Raji (cell line): ENCODE data around the gene POLR3GL.

Source experiments
- POLR2A ChIP-seq: IDR thresholded peaks from 2 replicates; pipeline ENCODE4 v1.6.1; 2011; ENCODE audit warnings: low read depth, low read length, control low read depth; ENCODE audit not compliant: insufficient read depth

POLR3GL gene

GRCh38 chr1:146007489-146008133 is 43.1 kb downstream of the POLR3GL start:
- TF ChIP-seq POLR2A: no peak

DNA sequence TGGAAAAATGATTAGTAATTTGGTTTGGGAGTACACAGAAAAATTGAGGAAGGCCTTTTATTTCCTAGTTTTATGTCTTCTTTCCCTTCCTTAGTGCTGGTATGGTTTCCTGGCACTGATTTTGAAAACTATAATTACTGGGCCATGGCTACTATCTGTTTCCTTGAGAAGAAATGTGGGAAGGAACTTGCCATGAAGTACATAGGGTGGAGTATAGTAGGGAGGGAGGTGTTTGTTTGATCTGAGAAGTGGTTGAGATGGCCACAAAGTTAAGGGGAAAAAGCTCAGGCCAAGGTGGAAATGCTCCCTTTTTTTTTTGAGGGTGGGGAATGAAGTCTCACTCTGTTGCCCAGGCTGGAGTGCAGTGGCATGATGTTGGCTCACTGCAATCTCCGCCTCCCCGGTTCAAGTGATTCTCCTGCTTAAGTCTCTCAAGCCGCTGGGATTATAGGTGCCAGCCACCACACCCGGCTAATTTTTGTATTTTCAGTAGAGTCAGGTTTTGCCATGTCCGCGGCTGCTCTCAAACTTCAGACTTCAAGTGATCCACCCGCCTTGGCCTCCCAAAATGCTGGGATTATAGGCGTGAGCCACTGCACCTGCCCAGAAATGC is 45.7 kb downstream of the POLR3GL start:
- TF ChIP-seq POLR2A: no peak

DNA sequence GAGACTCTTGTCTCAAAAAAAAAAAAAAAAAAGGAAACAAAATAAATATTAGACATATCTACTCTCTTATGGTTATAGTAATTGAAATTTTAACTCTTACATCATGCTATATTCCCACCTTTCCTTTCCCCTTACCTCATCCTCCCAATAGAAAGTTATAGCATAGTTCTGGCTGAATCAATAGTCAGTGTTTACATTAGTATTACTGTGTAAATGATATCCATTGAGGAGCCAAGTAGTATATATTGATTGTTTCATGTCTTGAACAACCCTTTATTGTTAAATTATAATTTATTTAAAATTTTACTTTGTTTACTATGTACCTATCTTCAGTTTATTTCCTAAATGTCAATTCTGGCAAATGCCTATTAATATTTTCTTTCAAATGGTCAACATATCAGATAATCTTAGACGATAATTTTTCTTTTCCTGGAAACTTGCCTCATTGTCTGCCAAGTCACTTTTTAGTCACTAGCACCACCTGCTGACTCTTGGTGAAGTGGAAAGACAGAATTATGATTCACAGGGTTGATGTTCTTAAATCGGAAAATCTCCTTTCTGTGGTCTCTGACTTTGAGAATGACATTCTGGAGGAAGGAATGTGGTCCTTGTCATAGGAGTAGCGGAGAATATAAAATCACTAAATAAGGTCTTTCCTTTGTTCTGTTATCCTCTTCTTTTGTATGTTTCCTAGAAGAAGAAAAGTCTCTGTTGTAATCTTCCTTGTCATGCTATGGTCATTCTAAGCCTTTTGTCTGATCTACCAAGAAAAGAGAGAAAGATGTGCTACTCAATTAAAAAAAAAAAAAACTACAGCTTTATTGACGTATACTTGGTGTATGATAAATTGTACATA is 48.4 kb downstream of the POLR3GL start:
- no peak for TF ChIP-seq POLR2A

- no peak for TF ChIP-seq POLR2A
Observed at GRCh38 chr1:146013559-146013922, 49.1 kb downstream of the POLR3GL start.

- no peak for TF ChIP-seq POLR2A
Observed at GRCh38 chr1:146016891-146017290, 52.4 kb downstream of the POLR3GL start.

DNA sequence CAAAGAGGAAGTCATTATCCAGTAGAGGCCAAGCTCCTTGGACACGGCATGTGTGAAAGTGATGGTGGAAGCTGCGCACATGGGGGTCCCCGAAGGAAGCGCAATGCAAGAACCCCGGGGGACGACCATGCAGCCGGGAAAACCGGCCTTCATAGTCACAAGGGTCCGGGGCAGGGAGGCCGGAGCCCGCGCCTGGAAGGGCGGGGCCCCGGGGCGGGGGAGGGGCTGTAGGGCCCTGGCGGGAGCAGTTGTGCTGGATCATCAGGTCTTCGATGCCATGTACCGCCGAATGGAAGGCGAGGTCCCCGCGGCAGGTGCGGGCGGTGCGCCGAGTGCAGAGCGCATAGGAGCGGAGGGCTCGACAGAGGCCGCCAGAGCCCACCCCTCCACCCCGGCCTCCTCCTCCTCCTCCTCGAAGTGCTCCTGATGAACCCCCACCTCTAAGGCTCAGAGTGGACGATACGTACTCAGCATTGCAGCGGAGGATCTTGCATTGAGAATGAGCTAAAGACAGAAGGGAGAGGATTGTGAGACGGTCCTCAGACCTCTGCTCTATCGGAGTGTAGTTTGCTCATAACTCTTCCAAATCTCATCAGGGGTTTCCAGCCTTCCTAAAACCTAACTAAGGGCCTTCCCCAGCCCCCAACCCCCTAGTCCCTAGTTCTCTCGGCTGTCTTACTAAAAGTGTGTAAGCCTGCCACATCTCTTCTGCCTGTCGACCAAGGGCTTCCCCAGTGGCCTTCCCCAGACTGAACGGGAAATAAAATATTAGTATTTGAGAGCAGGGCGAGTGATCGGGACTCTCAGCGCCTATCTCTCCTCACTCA is 55.0 kb downstream of the POLR3GL start:
- no peak for TF ChIP-seq POLR2A

DNA sequence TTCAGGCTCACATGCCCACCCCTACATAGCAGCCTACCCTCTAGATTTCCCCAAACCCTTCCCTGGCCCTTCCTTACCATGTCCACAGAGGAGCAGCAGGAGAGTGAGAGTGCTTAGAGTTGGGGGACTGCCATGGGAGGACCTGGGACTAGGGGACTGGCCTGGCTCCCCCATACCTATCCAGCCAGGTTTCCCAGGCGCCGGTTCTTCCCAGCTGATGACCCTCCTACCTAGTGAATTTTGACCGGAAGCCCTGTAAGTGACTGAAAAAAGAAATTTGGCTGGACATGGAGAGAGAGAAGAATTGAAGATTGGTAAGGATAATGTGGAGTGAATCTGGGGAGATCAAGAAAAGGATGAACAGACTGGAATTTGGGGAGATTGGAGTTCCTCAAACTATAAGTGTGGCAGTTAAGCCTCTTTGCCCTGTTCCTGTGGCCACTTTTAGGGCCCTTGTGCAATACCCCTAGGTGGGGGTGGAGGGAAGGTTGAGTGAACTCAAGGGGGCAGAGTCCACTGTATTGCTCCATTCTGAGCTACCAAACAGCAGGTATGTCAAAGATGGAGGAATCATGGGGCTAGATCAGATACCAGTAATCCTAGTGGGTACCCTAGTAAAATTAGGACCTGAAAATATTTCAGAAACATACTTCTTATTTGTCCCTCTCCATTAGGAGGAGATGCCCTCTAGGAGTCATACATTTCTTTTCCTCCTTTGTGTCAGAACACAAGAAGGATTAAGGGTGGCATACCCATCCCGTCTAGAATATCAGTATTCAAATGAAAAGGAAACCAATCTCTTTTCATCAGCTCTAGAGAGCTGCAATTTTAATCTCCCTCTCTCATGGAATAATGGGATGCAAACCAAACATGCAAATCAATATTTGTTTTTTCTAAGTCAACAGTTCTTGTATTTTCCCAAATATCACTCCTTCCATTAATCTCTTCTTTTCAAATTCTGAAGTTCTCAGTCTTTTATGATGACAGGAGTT is 55.9 kb downstream of the POLR3GL start:
- TF ChIP-seq POLR2A: no peak

- no peak for TF ChIP-seq POLR2A
Observed at GRCh38 chr1:146021050-146021445, 56.6 kb downstream of the POLR3GL start.

DNA sequence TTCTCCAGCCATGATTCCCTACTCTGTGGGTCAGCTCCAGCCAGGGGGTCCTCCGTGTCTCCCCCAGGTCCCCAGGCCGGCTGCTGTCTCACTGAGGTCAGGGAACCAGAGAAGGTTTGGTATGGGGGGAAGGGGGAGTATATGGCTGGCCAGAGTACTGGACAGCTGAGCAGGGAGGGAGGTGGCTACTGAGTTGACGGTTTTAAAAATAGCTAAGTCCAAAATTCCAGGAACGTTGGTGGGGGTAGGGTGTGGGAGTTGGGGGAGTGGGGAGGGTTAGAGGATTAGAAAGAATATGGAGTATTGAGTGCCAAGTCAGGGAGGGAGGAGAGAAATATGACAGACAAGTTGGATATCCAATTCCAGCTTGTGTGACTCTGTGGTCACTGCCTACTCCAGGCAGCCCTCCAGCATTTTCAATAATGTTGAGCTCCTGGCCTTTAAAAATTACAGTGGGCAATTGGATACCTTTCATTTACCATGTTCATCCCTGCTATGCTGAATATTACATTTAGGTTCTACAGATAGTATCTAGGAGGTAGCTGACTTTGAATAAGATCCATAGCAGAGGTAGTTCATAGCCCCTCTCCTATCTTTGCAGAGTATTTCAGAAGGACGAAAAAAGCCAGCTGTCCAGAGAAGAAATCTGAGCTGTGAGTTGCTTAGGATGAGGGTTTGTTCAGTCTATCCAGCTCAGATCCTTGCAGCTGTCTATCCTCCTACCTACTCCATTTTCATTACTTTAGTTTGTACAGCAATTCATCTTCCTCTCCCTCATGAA is 57.3 kb downstream of the POLR3GL start, which contains the start of gene HJV:
Gene HJV (minus strand): TSS at position 114 of the 781 bp plus-strand sequence. CDS start 1,504 bp downstream, outside the sequence.
- TF ChIP-seq POLR2A: no peak

GRCh38 chr1:146022403-146023127 is 58.1 kb downstream of the POLR3GL start:
- TF ChIP-seq POLR2A: no peak
